ENCODE data around the gene PPID. TPM values are rescaled to one million over a fixed set of nuclear protein-coding genes. Genes with fewer than 3 reads are reported as not detected.
"Not testable (repeated sequence)": the region's sequence is repeated elsewhere in the genome, so short reads cannot be mapped to it uniquely, and the experiment has no call there.

The PPID gene
- total RNA-seq, 1 donor: 21.4 TPM

DNA sequence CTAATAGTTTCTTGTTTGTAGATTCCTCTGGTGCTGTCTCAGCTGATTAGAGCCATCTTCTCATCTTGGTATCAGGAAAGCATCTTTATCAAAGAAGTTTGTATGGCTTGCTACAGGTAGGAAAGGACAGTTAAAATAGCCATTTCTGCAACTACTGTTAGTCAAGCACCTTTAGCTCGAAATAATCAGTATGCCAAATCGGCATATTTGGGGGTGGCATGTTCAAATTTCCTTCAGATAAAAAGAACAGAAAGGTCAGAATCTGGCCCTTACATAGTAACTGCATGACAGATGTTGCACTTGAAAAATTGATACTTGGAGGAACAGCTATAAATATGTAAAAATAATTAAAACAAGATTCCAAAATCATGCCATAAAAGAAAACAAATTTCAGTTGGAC lies 56.3 kb downstream of the PPID start:
- TF ChIP-seq, protein P1, sequence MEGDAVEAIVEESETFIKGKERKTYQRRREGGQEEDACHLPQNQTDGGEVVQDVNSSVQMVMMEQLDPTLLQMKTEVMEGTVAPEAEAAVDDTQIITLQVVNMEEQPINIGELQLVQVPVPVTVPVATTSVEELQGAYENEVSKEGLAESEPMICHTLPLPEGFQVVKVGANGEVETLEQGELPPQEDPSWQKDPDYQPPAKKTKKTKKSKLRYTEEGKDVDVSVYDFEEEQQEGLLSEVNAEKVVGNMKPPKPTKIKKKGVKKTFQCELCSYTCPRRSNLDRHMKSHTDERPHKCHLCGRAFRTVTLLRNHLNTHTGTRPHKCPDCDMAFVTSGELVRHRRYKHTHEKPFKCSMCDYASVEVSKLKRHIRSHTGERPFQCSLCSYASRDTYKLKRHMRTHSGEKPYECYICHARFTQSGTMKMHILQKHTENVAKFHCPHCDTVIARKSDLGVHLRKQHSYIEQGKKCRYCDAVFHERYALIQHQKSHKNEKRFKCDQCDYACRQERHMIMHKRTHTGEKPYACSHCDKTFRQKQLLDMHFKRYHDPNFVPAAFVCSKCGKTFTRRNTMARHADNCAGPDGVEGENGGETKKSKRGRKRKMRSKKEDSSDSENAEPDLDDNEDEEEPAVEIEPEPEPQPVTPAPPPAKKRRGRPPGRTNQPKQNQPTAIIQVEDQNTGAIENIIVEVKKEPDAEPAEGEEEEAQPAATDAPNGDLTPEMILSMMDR (IDR thresholded peaks at IDR 0.05; ENCODE audit: extremely low read depth, low read depth, low read length): no peak
- DNase-seq (ENCODE audit: insufficient read length, low spot score, missing footprints): no peak
- no peaks in the 10 kb centered on the region for H4K20me1 ChIP-seq (ENCODE audit: insufficient read depth, low read length)
- no peak overlapping the region for H2AFZ ChIP-seq (ENCODE audit: low read length)
- H3K4me2 ChIP-seq (ENCODE audit: insufficient read depth, low read length): no peak overlapping the region
- no peaks in the 10 kb centered on the region for H3K27me3 ChIP-seq (ENCODE audit: insufficient read depth, low read length)
- no peaks in the 10 kb centered on the region for H3K9me3 ChIP-seq (ENCODE audit: low read depth, low read length)
- H3K4me3 ChIP-seq (ENCODE audit: insufficient read depth, low read length): no peak overlapping the region
- H3K36me3 ChIP-seq (ENCODE audit: insufficient read depth, low read length): no peaks in the 10 kb centered on the region
- H3K27ac ChIP-seq (ENCODE audit: low read depth, low read length): no peak overlapping the region
- H3K79me2 ChIP-seq (ENCODE audit: insufficient read depth, low read length): peaks cover 25% of the 10 kb centered on the region
- peaks cover 8% of the 10 kb centered on the region for H3K4me1 ChIP-seq (ENCODE audit: insufficient read depth, low read length)

DNA sequence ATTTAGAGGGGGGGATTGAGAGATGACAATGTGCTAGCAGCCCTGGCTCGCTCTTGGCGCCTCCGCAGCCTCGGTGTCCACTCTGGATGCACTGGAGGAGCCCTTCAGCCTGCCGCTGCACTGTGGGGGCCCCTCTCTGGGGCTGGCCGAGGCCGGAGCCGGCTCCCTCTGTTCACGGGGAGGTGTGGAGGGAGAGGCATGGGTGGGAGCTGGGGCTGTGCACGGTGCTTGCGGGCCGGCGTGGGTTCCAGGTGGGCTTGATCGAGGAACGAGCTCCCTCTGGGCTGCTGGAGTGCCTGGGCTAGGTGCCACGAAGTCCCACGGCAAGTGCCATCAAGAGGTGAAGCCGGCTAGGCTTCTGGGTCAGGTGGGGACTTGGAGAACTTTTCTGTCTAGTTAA lies 58.4 kb downstream of the PPID start:
- DNase-seq (ENCODE audit: insufficient read length, low spot score, missing footprints): peak; percentile 35
- H2AFZ ChIP-seq (ENCODE audit: low read length): no peak overlapping the region
- no peaks in the 10 kb centered on the region for H3K9me3 ChIP-seq (ENCODE audit: low read depth, low read length)
- no peak overlapping the region for H3K4me2 ChIP-seq (ENCODE audit: insufficient read depth, low read length)
- no peaks in the 10 kb centered on the region for H4K20me1 ChIP-seq (ENCODE audit: insufficient read depth, low read length)
- H3K4me1 ChIP-seq (ENCODE audit: insufficient read depth, low read length): no peaks in the 10 kb centered on the region
- no peak overlapping the region for H3K27ac ChIP-seq (ENCODE audit: low read depth, low read length)
- no peaks in the 10 kb centered on the region for H3K36me3 ChIP-seq (ENCODE audit: insufficient read depth, low read length)
- no peak overlapping the region for H3K4me3 ChIP-seq (ENCODE audit: insufficient read depth, low read length)
- TF ChIP-seq, protein P1 (IDR thresholded peaks at IDR 0.05; ENCODE audit: extremely low read depth, low read depth, low read length): no peak
- H3K79me2 ChIP-seq (ENCODE audit: insufficient read depth, low read length): peaks cover 16% of the 10 kb centered on the region
- no peaks in the 10 kb centered on the region for H3K27me3 ChIP-seq (ENCODE audit: insufficient read depth, low read length)

DNA sequence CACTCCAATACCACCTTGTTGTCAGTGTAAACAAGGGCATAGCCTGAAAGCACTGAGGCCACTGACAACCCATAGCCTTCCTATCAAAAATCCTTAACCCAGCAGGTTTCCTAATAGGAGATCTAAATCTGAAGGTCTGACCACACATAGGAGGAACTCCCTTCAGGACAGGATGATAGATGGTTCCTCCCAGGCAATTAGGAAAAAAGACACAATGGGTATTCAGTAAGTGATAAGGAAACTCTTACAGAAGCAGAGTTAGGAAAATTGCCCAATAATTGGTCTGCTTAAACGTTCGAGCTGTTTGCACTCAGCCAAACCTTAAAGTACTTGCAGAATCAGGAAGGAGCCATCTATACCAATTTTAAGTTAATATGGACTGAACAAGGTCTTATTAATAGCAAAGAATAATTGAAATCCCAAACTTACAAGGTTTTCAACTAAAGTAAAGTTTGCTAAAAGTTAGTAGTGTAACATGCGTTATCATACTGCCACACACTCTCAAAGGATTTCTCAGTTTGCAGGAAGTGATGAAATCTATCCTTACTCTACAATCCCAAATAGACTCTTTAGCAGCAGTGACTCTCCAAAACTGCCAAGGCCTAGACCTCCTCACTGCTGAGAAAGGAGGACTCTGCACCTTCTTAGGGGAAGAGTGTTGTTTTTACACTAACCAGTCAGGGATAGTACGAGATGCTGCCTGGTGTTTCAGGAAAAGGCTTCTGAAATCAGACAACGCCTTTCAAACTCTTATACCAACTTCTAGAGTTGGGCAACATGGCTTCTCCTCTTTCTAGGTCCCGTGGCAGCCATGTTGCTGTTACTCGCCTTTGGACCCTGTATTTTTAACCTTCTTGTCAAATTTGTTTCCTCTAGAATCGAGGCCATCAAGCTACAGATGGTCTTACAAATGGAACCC lies 59.2 kb downstream of the PPID start:
- H3K9me3 ChIP-seq (ENCODE audit: low read depth, low read length); H3K4me1 ChIP-seq (ENCODE audit: insufficient read depth, low read length); H3K36me3 ChIP-seq (ENCODE audit: insufficient read depth, low read length); H3K4me2 ChIP-seq (ENCODE audit: insufficient read depth, low read length); DNase-seq (ENCODE audit: insufficient read length, low spot score, missing footprints); H2AFZ ChIP-seq (ENCODE audit: low read length); H3K27ac ChIP-seq (ENCODE audit: low read depth, low read length); H3K27me3 ChIP-seq (ENCODE audit: insufficient read depth, low read length); H4K20me1 ChIP-seq (ENCODE audit: insufficient read depth, low read length); H3K4me3 ChIP-seq (ENCODE audit: insufficient read depth, low read length); H3K79me2 ChIP-seq (ENCODE audit: insufficient read depth, low read length): not testable (repeated sequence)

DNA sequence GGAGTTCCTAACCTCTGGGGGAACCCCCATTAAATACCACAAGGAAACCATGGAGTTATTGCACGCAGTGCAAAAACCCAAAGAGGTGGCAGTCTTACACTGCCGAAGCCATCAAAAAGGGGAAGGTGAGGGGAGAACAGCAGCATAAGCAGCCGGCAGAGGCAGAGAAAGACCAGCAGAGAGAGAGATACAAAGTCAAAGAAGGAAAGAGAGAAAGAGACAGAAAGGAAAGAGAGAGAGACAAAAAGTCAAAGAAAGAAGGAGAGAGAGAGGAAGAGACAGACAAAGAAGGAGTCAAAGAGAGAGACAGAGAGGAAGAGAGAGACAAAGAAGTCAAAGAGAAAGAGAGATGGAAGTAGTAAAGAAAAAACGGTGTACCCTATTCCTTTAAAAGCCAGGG lies 59.9 kb downstream of the PPID start:
- not testable (repeated sequence) for H3K4me3 ChIP-seq (ENCODE audit: insufficient read depth, low read length); DNase-seq (ENCODE audit: insufficient read length, low spot score, missing footprints); H3K9me3 ChIP-seq (ENCODE audit: low read depth, low read length); H3K4me2 ChIP-seq (ENCODE audit: insufficient read depth, low read length); H3K79me2 ChIP-seq (ENCODE audit: insufficient read depth, low read length); H4K20me1 ChIP-seq (ENCODE audit: insufficient read depth, low read length); H2AFZ ChIP-seq (ENCODE audit: low read length); H3K36me3 ChIP-seq (ENCODE audit: insufficient read depth, low read length); H3K27ac ChIP-seq (ENCODE audit: low read depth, low read length); H3K4me1 ChIP-seq (ENCODE audit: insufficient read depth, low read length); H3K27me3 ChIP-seq (ENCODE audit: insufficient read depth, low read length)

Small RNA genes lying within 50 kb of the gene (small RNA-seq; reads per million reads assigned to genes)
- gene RF00012: not detected

Other genes with a start within 250 kb of the PPID start
- gene RXFP1, start 201.5 kb downstream of the PPID start, total RNA-seq: not detected in 2 replicates
- gene C4orf46, start 51.5 kb downstream of the PPID start, total RNA-seq: 12.3 and 12.7 TPM in 2 replicates
- gene ETFDH, start 51.1 kb downstream of the PPID start, total RNA-seq: 29.0 and 29.2 TPM in 2 replicates
- 73.4 and 78.9 TPM in 2 replicates for gene FNIP2, start 45.6 kb upstream of the PPID start, total RNA-seq